Measurements from ENCODE around the gene TRPV4.

TRPV4 gene

GRCh38 chr12:109828754-109829511 is 4.3 kb downstream of the TRPV4 start:
- no peak for DNase-seq (ENCODE audit: low spot score)

DNA sequence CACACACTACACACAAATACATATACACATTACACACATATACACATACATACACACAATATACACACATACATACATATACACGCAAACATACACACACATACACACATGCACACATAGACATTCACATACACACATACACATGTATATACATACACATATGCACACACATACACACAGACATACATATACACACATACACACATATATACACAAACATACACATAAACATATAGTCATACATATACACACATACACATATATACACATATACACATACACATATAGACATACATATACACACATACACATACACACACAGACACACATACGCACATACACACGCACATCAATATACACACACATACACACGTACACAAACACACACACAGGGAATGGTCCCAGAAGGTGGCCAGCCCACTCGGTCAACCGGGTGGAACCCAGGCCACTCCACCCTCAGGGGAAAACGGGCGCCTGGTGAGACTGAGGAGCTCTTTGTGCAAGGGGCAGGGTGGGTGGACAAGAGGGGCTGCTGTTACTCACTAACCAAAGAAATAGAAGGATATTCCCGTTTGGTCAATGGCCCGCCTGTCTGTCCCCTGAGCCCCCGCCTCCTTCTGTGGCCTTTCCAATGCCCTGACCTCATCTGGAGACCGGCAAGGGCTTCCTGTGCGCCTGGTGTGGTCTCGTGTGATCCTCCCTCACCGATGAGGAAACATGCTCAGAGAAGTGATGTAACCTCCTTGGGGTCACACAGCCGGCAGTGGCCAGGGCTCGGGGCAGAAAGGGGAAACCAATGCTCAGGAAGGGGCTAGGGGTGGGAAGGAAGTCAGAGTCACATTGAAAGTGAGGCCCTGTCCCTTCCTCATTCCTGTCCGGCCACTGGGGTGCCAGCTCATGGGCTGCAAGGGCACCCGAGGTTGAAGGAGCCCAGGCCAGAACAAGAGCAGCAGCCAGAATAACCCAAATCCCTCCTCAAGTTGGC is 5.3 kb downstream of the TRPV4 start:
- no peak for DNase-seq (ENCODE audit: low spot score)

DNA sequence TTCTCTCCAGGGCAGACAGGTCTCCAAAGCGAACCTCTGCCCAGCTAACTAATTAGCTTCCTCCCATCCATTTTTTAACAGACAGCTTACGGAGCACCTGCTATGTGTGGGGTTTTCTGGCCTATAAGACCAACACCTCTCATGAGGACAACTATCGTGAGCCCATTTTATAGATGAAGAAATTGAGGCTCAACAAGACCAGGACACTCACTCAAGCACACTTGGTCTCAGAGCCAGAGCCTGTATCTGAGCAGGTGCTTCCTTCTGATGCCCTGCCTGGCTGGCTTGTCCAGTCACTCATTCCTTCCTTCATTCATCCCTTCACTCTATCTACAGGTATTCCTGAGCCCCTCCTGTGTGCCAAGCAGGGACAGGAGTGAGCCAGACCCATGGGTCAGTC is 6.1 kb downstream of the TRPV4 start:
- DNase-seq (ENCODE audit: low spot score) = no peak

DNA sequence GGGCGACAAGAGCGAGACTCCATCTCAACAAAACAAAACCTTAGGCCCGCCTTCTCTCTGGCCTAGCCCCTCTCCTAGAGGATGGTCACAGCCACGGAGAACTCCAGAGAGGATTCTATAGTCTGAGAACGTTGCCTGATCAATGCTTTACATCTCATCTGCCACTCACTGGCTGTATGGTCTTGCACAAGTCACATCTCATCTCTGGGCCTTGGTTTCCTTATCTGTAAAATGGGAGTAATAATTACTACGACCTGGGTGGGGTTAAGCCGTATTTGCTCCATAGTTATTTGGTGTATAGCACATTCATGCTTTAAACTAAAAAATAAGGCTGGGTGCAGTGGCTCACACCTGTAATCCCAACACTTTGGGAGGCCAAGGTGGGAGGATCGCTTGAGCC is 8.5 kb downstream of the TRPV4 start:
- DNase-seq (ENCODE audit: low spot score) = no peak

DNA sequence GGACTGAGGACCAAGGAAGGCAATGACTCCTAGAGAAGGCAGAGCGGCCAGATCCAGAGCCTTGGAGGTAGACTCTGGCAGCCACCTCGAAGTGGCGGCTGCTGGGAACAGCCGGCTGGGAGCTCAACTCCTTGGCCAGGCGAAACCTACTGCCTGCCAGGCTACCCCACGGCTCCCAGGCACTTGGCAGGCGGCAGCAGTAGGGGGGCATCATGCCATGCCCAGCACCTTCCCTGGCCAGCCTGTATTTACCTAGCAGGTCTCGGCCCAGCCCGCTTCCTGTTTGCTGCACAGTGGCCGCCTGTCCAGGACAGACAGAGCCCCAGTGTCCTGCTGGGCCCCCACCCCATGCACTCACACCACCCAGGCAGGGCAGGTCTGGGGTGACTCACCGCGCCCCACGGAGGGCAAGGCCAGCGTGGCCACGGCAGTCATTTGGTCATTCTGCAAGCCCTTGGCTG is 10.2 kb downstream of the TRPV4 start:
- no peak for DNase-seq (ENCODE audit: low spot score)

DNA sequence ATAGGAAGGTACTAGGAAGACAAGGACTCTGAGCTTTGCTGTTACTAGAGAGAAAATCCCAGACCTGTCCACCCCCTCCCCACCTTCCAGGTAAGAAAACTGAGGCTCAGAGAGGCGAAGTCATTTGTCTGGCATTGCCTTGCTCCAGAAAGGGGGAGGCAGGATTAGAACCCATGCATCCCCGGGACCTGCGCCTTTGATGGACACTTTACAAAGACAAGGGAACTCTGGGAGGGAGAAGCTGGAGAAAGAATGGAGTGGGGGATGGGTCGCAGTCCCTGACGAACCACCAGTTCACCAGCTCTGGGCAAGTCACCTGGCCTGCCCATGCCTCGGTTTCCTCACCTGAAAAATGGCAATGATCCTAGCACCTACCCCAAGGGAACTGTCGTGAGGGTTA is 10.8 kb downstream of the TRPV4 start:
- DNase-seq (ENCODE audit: low spot score) = no peak

- DNase-seq (ENCODE audit: low spot score) = no peak
These were observed 11.2 kb downstream of the TRPV4 start for GRCh38 chr12:109821968-109822367.

DNA sequence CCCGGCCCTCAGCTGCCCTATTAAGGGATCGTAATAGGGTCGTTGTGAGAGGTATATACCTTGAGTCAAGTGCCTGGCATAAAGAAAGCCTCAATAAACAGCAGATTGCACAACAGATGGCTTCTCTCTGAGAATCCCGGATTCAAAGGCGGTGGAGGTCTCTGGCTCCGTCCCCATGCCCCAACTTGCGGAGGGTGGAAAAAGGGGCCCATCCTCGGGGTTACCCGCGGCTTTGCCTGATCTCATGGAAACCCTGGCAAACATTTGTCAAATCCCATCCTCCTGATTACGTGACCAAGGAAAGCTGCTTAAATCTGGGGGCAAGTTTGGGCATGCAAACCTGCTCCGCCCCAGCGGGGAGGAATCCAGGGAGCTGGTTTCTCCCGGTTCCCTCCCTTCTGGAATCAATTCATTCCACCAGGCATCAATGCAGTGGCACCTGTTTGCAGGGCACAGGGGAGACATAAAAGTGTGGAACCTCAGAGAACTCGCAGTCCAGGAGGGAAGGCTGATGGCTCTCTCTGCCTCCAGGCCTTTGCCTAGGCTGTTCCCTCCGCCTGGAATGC is 12.3 kb downstream of the TRPV4 start:
- no peak for DNase-seq (ENCODE audit: low spot score)

DNA sequence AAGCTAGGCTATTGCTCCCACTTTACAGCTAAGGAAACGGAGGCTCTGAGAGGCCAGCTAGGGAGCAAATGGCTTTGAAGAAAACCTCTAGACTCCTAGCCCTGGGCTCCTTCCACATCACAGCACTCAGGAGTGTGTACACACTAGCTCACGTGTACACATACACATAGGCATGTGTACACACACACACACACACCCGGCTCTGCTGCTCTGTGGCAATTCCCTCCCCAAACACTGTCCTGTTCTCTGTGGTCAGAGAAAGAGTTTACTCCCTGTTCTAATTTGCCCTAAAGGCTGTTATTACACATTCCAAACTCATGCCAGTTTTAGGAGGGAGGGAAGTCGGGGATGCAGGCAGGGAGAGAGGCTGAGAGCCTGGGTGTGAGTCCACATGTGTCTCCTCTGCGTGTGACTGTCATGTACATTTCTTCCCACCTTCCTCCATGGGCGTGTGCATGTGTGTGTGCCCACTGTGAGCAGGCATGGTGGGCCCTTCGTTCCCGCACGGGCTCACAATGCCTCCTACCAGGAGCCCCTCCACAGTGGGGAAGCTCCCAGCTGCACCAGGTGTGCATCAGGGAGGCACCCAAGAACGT is 14.2 kb downstream of the TRPV4 start:
- DNase-seq (ENCODE audit: low spot score) = no peak

- no peak for DNase-seq (ENCODE audit: low spot score)
These were observed 14.9 kb downstream of the TRPV4 start for GRCh38 chr12:109818253-109818652.

DNA sequence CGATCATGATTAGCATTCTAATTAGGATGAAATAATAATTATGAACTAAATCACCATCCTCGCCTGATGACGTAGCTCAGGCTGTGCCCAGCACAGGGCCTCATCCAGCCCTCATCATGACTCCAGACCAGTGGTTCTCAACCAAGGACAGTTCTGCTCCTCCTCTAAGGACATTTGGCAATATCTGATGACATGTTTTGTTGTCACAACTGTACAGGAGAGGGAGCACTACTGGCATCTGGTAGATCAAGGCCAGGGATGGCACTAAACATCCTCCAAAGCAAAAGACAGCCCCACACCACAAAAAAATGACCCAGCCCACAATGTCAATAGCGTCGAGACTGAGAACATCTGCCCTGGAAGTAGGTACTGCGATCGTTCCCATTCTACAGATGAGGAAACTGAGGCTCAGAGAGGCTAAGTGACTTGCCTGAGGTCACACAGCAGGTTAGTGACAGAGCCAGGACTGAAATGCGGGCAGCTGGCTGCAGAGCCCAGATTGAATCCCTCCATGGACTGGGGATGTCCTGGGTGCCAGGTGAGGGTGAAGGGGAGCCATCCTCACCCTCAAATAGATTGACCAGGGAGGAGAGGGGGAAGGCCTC is 15.5 kb downstream of the TRPV4 start:
- no peak for DNase-seq (ENCODE audit: low spot score)

GRCh38 chr12:109816870-109817269 is 16.3 kb downstream of the TRPV4 start:
- no peak for DNase-seq (ENCODE audit: low spot score)

- DNase-seq (ENCODE audit: low spot score) = no peak
These were observed 17.2 kb downstream of the TRPV4 start for GRCh38 chr12:109815757-109816617.

DNA sequence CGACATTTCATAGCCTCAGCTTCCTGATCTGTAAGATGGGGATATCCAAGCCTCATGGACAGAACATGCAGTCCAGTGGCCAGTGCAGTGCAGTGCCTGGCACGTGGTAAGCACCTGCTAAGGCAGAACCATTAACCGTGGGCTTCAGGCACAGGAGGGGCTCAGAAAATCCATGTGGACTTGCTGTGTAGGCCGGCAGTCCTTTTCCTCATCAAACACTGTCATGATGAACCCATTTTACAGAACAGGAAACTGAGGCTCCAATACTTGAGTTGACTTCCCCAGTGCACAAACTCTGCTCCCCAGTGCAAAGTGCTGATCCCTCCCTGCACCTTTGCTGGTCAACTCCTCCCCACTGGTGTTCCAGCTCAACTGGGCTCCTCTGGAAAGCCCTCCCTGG is 18.0 kb downstream of the TRPV4 start:
- no peak for DNase-seq (ENCODE audit: low spot score)

GRCh38 chr12:109814600-109815150 is 18.5 kb downstream of the TRPV4 start:
- DNase-seq (ENCODE audit: low spot score) = no peak

DNA sequence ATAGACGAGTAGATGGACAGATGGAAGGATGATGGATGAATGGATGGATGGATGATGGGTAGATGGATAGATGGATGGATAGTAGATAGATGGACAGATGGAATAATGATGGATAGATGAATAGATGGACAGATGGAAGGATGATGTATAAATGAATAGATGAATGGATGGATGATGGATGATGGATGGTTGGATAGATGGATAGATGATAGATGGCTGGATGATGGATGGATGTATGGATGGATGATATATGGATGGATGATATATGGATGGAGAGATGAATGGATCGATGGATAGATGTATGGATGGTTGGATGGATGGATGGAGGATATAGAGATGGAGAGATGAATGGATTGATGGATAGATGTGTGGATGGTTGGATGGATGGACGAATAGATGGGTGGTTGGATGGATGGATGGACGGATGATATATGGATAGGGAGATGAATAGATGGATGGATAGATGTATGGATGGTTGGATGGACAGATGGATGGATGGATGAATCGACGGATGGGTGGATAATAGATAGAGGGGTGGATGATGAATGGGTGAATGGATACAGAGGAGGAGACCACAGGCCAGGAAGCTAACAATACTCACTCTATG is 19.3 kb downstream of the TRPV4 start:
- no peak for DNase-seq (ENCODE audit: low spot score)

- no peak for DNase-seq (ENCODE audit: low spot score)
These were observed 21.6 kb downstream of the TRPV4 start for GRCh38 chr12:109811624-109811995.

GRCh38 chr12:109810954-109811623 is 22.1 kb downstream of the TRPV4 start:
- no peak for DNase-seq (ENCODE audit: low spot score)

GRCh38 chr12:109808876-109809646 is 24.1 kb downstream of the TRPV4 start:
- no peak for DNase-seq (ENCODE audit: low spot score)
